ENCODE results near the gene TUBG1. TPM values are rescaled to one million over a fixed set of nuclear protein-coding genes. Genes with fewer than 3 reads are reported as not detected.
"Not testable (repeated sequence)": the region's sequence is repeated elsewhere in the genome, so short reads cannot be mapped to it uniquely, and the experiment has no call there.

The TUBG1 gene
- total and polyA plus RNA-seq, 8 donors = 18.5 to 72.4 (median 45.7) TPM

- no peaks in the 10 kb centered on the region for H3K9me3 ChIP-seq
- H3K36me3 ChIP-seq = peaks cover 43 to 51% (median 48%) of the 10 kb centered on the region in 4 donors
- H3K27ac ChIP-seq = no peak overlapping the region
- DNase-seq = no peak
- H3K4me1 ChIP-seq = peaks cover 20 to 28% (median 22%) of the 10 kb centered on the region in 4 donors
- H3K27me3 ChIP-seq = no peaks in the 10 kb centered on the region
- H3K4me3 ChIP-seq = no peak overlapping the region
- intact Hi-C loops (cut with DNase I; ENCODE audit: low total_unique reads) = no loop called here
- TF ChIP-seq POLR2A (IDR thresholded peaks at IDR 0.05) = no peak
- TF ChIP-seq EP300 (IDR thresholded peaks at IDR 0.05) = no peak
- no peak for TF ChIP-seq CTCF (IDR thresholded peaks at IDR 0.05)
- TF ChIP-seq POLR2AphosphoS5 (IDR thresholded peaks at IDR 0.05) = no peak
- WGBS, 5 donors = 95 to 98% (median 97%) methylated on average over 4 of the region's 4 CpGs
Observed at GRCh38 chr17:42612013-42612412, 2.5 kb downstream of the TUBG1 start.

GRCh38 chr17:42613699-42614295 lies 4.3 kb downstream of the TUBG1 start:
- TF ChIP-seq EP300 (IDR thresholded peaks at IDR 0.05) = no peak
- no peak for TF ChIP-seq CTCF (IDR thresholded peaks at IDR 0.05)
- TF ChIP-seq POLR2AphosphoS5 (IDR thresholded peaks at IDR 0.05) = no peak
- no peak for TF ChIP-seq POLR2A (IDR thresholded peaks at IDR 0.05)
- Histone ChIP-seq H3K4me3 (no peak overlapping the region), H3K9me3 (no peaks in the 10 kb centered on the region), H3K27ac (no peak overlapping the region), H3K4me1 (peaks cover 17 to 23% (median 19%) of the 10 kb centered on the region in 4 donors), H3K36me3 (peaks cover 43 to 51% (median 48%) of the 10 kb centered on the region in 4 donors), H3K27me3 (no peaks in the 10 kb centered on the region)
- 94 to 98% (median 96%) methylated on average over 17 of the region's 17 CpGs for WGBS, 5 donors
- intact Hi-C loops (cut with DNase I; ENCODE audit: low total_unique reads) = no loop called here
- DNase-seq = no peak

GRCh38 chr17:42617956-42618431 lies 8.5 kb downstream of the TUBG1 start:
- H3K4me3 ChIP-seq = no peak overlapping the region
- H3K4me1 ChIP-seq = peaks cover 15 to 20% (median 16%) of the 10 kb centered on the region in 4 donors
- H3K9me3 ChIP-seq = no peaks in the 10 kb centered on the region
- DNase-seq = peak in 1 of 2 donors; percentile 10
- peaks cover 30 to 34% (median 32%) of the 10 kb centered on the region in 4 donors for H3K36me3 ChIP-seq
- 26 to 49% (median 40%) methylated on average over 4 of the region's 4 CpGs for WGBS, 5 donors
- no peak for TF ChIP-seq POLR2A (IDR thresholded peaks at IDR 0.05)
- no peak for TF ChIP-seq EP300 (IDR thresholded peaks at IDR 0.05)
- no peak for TF ChIP-seq CTCF (IDR thresholded peaks at IDR 0.05)
- no peak for TF ChIP-seq POLR2AphosphoS5 (IDR thresholded peaks at IDR 0.05)
- intact Hi-C loops (cut with DNase I; ENCODE audit: low total_unique reads) = no loop called here
- H3K27me3 ChIP-seq = no peaks in the 10 kb centered on the region
- peak overlapping the region; percentile 64 to 77 (median 71) for H3K27ac ChIP-seq

DNA sequence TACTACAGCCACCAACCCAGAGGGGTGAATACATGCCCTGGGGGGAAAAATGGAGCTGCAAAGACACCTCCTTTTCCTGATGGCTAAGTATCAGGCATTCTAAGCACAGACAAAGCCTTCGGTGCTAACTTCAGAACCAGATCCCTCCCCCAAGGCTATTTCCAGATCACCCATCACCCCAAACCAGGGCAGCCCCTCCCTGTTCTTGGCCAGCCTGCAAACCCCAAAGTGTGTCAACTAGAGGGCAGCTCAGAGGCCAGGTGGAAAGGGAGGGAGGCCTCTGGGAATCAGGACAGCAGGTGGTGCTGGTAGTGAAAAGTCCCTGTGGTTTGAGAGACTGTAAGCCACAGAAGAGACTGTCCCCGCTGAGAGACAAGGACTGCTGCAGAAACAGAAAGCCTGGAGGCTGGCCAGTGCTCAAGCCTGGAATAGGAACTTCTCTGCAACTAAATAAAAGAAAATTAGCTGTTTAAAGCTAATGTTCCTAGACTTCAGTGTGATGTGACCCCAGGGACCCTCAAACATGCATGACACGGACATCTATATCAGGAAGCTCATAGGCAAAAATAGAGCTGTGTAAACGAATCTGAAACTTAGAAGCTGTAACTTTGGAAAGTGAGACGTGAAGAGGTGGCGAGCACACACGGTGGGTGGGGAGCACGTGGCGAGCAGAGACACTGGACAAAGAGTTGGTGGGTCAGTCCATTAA lies 9.1 kb downstream of the TUBG1 start:
- H3K9me3 ChIP-seq = no peaks in the 10 kb centered on the region
- H3K27me3 ChIP-seq = no peaks in the 10 kb centered on the region
- DNase-seq = peak; percentile 76 to 86
- WGBS, 5 donors = 25 to 37% (median 35%) methylated on average over 9 of the region's 9 CpGs
- H3K4me3 ChIP-seq = no peak overlapping the region
- H3K4me1 ChIP-seq = peaks cover 15 to 26% (median 16%) of the 10 kb centered on the region in 4 donors
- intact Hi-C loops (cut with DNase I; ENCODE audit: low total_unique reads) = no loop called here
- H3K27ac ChIP-seq = peak overlapping the region; percentile 64 to 77 (median 71)
- TF ChIP-seq POLR2AphosphoS5 (IDR thresholded peaks at IDR 0.05) (peak in 2 of 3 donors; percentile 74 to 83), EP300 (IDR thresholded peaks at IDR 0.05) (no peak), POLR2A (IDR thresholded peaks at IDR 0.05) (no peak), CTCF (IDR thresholded peaks at IDR 0.05) (peak in 3 of 7 experiments; percentile 8 to 65 (median 43))
- peaks cover 24 to 27% (median 26%) of the 10 kb centered on the region in 4 donors for H3K36me3 ChIP-seq

DNA sequence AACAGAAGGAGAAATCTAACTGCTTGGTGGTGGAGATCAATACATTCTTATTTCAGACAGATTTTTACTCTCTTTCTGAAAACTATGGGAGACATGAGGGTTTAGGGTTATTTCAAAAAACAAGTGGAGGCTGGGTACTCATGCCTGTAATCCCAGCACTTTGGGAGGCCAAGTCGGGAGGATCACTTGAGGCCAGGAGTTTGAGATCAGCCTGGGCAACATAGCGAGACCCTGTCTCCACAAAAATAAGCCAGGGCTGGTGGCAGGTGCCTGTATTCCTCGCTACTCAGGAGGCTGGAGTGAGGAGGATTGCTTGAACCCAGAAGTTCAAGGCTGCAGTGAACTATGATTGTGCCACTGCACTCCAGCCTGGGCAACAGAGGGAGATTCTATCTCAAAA lies 12.5 kb downstream of the TUBG1 start:
- DNase-seq; H3K36me3 ChIP-seq; H3K27ac ChIP-seq; H3K9me3 ChIP-seq; H3K27me3 ChIP-seq; H3K4me3 ChIP-seq; intact Hi-C loops (cut with DNase I; ENCODE audit: low total_unique reads): not testable (repeated sequence)
- WGBS, 5 donors = 94 to 98% (median 95%) methylated on average over 3 of the region's 3 CpGs
- H3K4me1 ChIP-seq = peaks cover 15 to 35% (median 20%) of the 10 kb centered on the region in 4 donors
